Mucosa of rectum (tissue), 2 donors: Measurements from ENCODE around the gene CSKMT.

Experiments used
- H3K27ac ChIP-seq, 2 donors: one replicate each; pipeline ENCODE4 v1.7.0; 2013; ENCODE audit warnings: inconsistent platforms in 2 of 2, low read depth in 2 of 2, low read length in 2 of 2
- H3K27me3 ChIP-seq, 2 donors: one replicate each; pipeline ENCODE4 v1.7.0; 2013; ENCODE audit warnings: low read length in 2 of 2; ENCODE audit not compliant: control insufficient read depth in 2 of 2, insufficient read depth in 2 of 2
- H3K36me3 ChIP-seq, 2 donors: one replicate each; pipeline ENCODE4 v1.7.0; 2013; ENCODE audit warnings: low read length in 2 of 2; ENCODE audit not compliant: control insufficient read depth in 2 of 2, insufficient read depth in 2 of 2
- H3K4me1 ChIP-seq, 2 donors: one replicate each; pipeline ENCODE4 v1.7.0; 2013; ENCODE audit warnings: low read length in 2 of 2, mild to moderate bottlenecking in 1 of 2; ENCODE audit not compliant: control insufficient read depth in 2 of 2, insufficient read depth in 2 of 2
- H3K4me3 ChIP-seq, 2 donors: one replicate each; pipeline ENCODE4 v1.7.0; 2013; ENCODE audit warnings: low read length in 2 of 2
- H3K9ac ChIP-seq, 2 donors: one replicate each; pipeline ENCODE4 v1.7.0; 2013; ENCODE audit warnings: low read length in 2 of 2, low read depth in 1 of 2, mild to moderate bottlenecking in 1 of 2
- H3K9me3 ChIP-seq, 2 donors: one replicate each; pipeline ENCODE4 v1.7.0; 2013; ENCODE audit warnings: low read length in 2 of 2; ENCODE audit not compliant: control insufficient read depth in 2 of 2
- donor health status: healthy.
- donor health status: Normal muscosa, but diverticular disease.

CSKMT gene

DNA sequence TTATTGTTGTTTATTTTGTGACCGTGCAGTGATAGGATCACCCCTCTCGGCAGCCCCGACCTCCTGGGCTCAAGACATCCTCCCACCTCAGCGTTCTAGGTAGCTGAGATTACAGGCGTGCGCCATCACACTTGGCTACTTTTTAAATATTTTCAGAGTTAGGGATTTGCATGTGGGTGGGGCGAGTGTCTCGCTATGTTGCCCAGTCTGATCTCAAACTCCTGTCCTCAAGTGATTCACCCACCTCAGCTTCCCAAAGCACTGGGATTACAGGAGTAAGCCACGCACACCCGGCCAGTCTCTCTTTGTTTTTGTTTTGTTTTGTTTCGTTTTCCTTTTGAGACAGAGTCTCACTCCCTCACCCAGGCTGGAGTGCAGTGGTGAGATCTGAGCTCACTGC is 10.8 kb upstream of the CSKMT start:
- H3K27me3 ChIP-seq = no peaks in the 10 kb centered on the region
- peaks cover 12% of the 10 kb centered on the region in 2 donors for H3K4me1 ChIP-seq
- no peak overlapping the region for H3K27ac ChIP-seq
- peaks cover 5 to 6% of the 10 kb centered on the region in 2 donors for H3K36me3 ChIP-seq
- no peaks in the 10 kb centered on the region for H3K9me3 ChIP-seq
- H3K4me3 ChIP-seq = no peak overlapping the region
- no peak overlapping the region for H3K9ac ChIP-seq

- no peaks in the 10 kb centered on the region for H3K9me3 ChIP-seq
- H3K9ac ChIP-seq = no peak overlapping the region
- H3K36me3 ChIP-seq = no peaks in the 10 kb centered on the region
- no peak overlapping the region for H3K4me3 ChIP-seq
- H3K27ac ChIP-seq = no peak overlapping the region
- peaks cover 8% of the 10 kb centered on the region in 2 donors for H3K4me1 ChIP-seq
- no peaks in the 10 kb centered on the region for H3K27me3 ChIP-seq
These were observed 8.2 kb upstream of the CSKMT start for GRCh38 chr11:62656796-62657429.

GRCh38 chr11:62664405-62665074 is 572 bp upstream of the CSKMT start:
- Histone ChIP-seq H3K4me1 (peaks cover 16 to 17% of the 10 kb centered on the region in 2 donors), H3K36me3 (peaks cover 12 to 14% of the 10 kb centered on the region in 2 donors), H3K27me3 (no peaks in the 10 kb centered on the region), H3K9me3 (no peaks in the 10 kb centered on the region), H3K27ac (peak overlapping the region; percentile 88 to 92), H3K4me3 (peak overlapping the region; percentile 91 to 96), H3K9ac (peak overlapping the region; percentile 90 to 96)

- Histone ChIP-seq H3K27me3 (no peaks in the 10 kb centered on the region), H3K4me3 (peak overlapping the region; percentile 91 to 96), H3K36me3 (peaks cover 12 to 14% of the 10 kb centered on the region in 2 donors), H3K9ac (peak overlapping the region; percentile 94 to 96), H3K4me1 (peaks cover 22 to 24% of the 10 kb centered on the region in 2 donors), H3K27ac (peak overlapping the region; percentile 91 to 92), H3K9me3 (no peaks in the 10 kb centered on the region)
These were observed 617 bp downstream of the CSKMT start for GRCh38 chr11:62665599-62666258.

- peak overlapping the region; percentile 94 to 96 for H3K9ac ChIP-seq
- no peaks in the 10 kb centered on the region for H3K9me3 ChIP-seq
- H3K27ac ChIP-seq = peak overlapping the region; percentile 91 to 92
- H3K4me3 ChIP-seq = peak overlapping the region; percentile 91 to 96
- H3K36me3 ChIP-seq = peaks cover 12 to 14% of the 10 kb centered on the region in 2 donors
- no peaks in the 10 kb centered on the region for H3K27me3 ChIP-seq
- peaks cover 28% of the 10 kb centered on the region in 2 donors for H3K4me1 ChIP-seq
These were observed 1.3 kb downstream of the CSKMT start for GRCh38 chr11:62666259-62666926.

DNA sequence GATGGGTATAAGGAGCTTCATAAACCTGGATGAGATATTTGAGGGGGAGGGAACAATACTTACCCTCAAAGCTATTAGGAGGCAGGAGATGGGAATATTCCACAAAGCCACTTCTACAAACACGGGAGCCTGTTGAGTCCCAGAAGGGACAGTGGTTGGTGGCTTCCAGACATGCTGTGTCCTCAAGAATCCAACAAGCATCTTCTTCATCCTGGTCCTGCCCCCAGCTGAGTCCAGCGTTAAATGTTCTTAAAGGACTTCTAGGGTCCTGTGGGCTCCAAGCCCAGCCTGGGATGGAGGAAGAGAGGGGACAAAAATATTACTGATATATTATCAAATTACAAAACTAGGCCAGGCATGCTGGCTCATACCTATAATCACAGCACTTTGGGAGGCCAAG is 2.3 kb downstream of the CSKMT start:
- Histone ChIP-seq H3K9ac (no peak overlapping the region), H3K9me3 (no peaks in the 10 kb centered on the region), H3K4me3 (no peak overlapping the region), H3K27me3 (no peaks in the 10 kb centered on the region), H3K4me1 (peaks cover 31 to 32% of the 10 kb centered on the region in 2 donors), H3K36me3 (peaks cover 12 to 14% of the 10 kb centered on the region in 2 donors), H3K27ac (no peak overlapping the region)

- peaks cover 34 to 39% of the 10 kb centered on the region in 2 donors for H3K4me1 ChIP-seq
- H3K9me3 ChIP-seq = no peaks in the 10 kb centered on the region
- H3K9ac ChIP-seq = peak overlapping the region; percentile 26 to 36
- H3K27me3 ChIP-seq = no peaks in the 10 kb centered on the region
- peak overlapping the region; percentile 39 to 56 for H3K27ac ChIP-seq
- peaks cover 8 to 11% of the 10 kb centered on the region in 2 donors for H3K36me3 ChIP-seq
- no peak overlapping the region for H3K4me3 ChIP-seq
These were observed 4.5 kb downstream of the CSKMT start for GRCh38 chr11:62669420-62670161.

GRCh38 chr11:62671236-62671607 is 6.1 kb downstream of the CSKMT start:
- Histone ChIP-seq H3K4me1 (peaks cover 30 to 35% of the 10 kb centered on the region in 2 donors), H3K36me3 (peaks cover 8 to 14% of the 10 kb centered on the region in 2 donors), H3K9ac (peak overlapping the region; percentile 86 to 95), H3K9me3 (no peaks in the 10 kb centered on the region), H3K27me3 (no peaks in the 10 kb centered on the region), H3K4me3 (peak overlapping the region; percentile 94 to 98), H3K27ac (peak overlapping the region; percentile 87 to 92)

GRCh38 chr11:62671608-62672389 is 6.7 kb downstream of the CSKMT start, which contains the start of the genes LBHD1 and UQCC3:
TSS of gene LBHD1 (minus strand) at chr11:62672267. CDS start at chr11:62670031, 2,236 bp downstream.
TSS of gene UQCC3 (plus strand) at chr11:62671673. CDS start at chr11:62671746, 73 bp downstream.
- H3K9ac ChIP-seq = peak within 1 kb of the TSS; percentile 86 to 95

More at GRCh38 chr11:62671608-62672389, 6.7 kb downstream of the CSKMT start, which contains the start of the genes LBHD1 and UQCC3:
- Histone ChIP-seq H3K4me3 (peak within 1 kb of the TSS; percentile 94 to 98), H3K27ac (peak within 1 kb of the TSS; percentile 87 to 92), H3K9me3 (no peaks in the 10 kb centered on the region), H3K27me3 (no peaks in the 10 kb centered on the region), H3K36me3 (peaks cover 13 to 20% of the 10 kb centered on the region in 2 donors), H3K4me1 (peaks cover 24 to 30% of the 10 kb centered on the region in 2 donors)
